HG03521 (cell line): ENCODE measurements around the gene PBX2.
"Not testable (repeated sequence)": the region's sequence is repeated elsewhere in the genome, so short reads cannot be mapped to it uniquely, and the experiment has no call there.

Experiments
- ATAC-seq: cut with Tn5 transposase; IDR thresholded peaks from one replicate; pipeline ENCODE4 v1.9.1; 2021; ENCODE audit warnings: mild to moderate bottlenecking, moderate library complexity; ENCODE audit not compliant: unreplicated experiment

Gene PBX2

GRCh38 chr6:32203426-32204267, 13.6 kb upstream of the PBX2 start:
- no peak for ATAC-seq

- ATAC-seq, result no peak
Measured at GRCh38 chr6:32202186-32202585, 12.2 kb upstream of the PBX2 start.

GRCh38 chr6:32200711-32201475, 10.9 kb upstream of the PBX2 start:
- ATAC-seq, result no peak

GRCh38 chr6:32198866-32199265, 8.9 kb upstream of the PBX2 start:
- no peak for ATAC-seq

- ATAC-seq, result no peak
Measured at GRCh38 chr6:32198345-32198696, 8.3 kb upstream of the PBX2 start.

DNA sequence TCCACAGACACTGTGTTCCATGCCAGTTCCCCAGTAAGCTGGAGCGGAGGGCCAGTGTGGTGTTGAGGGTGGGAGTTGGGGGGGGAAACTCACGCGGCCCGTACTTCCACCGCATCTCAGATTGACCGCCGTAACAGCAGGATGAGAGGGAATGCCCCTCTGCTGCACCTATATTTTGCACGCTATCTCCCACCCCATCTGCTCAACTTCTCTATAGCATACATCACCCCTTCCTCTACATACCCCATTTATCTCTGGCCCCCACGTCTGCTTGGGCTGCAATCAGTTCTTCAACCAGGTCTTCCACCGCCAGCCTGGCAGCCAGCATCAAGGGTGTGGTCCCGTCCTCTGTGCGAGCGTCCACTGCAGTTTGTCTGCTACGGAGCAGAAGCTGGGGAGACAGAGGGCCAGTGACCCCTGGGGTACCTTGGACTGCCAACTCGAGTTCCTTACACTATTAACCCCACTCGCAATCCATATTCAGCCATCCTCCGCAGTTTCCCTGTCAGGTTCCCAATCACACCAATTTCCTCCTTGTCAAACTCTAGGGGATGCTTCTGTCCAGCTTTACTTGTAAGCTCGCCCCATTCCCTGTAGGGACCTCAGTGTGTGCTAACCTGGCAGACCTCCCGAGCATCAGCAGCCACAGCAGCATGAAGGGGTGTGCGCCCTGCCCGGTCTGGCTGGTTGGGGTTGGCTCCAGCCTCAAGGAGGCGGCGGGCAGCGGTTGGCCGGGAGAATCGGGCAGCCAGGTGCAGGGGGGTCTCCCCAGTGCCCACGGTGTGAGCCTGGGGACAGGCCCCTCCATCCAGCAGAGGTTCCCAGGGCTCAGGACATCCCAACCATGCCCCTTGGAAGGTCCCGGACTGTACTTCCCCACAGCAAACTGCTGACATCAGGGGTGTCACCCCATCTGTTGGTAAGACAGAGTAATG, 6.9 kb upstream of the PBX2 start:
- ATAC-seq, result no peak

GRCh38 chr6:32195902-32196681, 6.1 kb upstream of the PBX2 start:
- peak; percentile 77 for ATAC-seq

DNA sequence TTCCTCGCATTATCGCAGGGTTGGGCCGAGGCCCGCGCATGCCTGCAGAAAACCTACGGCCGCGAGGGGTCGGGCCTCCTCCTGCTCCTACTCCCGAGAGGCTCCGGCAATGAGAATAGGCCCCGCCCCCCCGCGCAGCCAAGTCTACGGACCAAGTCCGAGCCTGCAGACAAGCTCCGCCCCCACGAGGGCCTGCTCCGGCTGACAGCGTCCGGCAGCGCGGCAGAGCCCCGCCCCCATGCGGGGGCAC, 5.6 kb upstream of the PBX2 start:
- ATAC-seq, result peak; percentile 81

DNA sequence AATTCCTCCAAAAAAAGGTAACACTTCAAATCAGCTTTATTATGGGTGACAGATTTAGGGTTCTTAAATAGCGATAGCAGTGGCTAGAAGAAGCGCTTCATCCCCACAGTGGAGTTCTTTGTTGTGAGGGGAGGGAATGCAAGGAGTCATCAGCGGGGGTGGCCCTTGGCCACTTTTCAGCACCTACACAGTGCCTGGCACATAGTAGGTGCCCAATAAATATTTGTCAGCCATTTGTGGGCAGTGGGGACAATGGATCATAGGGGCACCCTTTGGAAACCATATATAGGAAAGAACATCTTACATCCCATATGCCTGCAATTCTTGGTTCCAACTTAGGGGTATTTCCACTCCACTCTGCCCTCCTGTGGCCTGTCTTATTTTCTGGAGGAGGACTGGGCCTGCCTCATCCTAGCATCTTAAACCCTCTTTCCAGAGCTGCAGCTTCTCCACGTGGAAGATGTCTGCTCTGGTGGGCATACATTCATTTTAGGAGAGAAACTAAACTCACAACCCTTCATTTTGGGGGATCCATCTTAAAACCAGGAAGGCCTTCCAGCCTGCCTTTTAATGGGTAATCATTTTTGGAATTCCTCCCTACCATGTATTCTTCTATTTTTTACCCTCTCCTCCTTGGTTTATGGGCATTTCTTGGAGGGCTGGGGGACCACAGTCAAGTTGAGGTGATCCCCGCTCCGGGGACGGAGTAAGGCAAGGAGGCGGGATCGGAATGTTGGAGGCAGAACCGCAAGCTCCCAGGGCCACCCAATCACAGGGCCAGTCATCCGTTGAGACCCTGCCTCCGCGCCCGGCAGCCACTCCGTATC, 5.0 kb upstream of the PBX2 start:
- no peak for ATAC-seq

DNA sequence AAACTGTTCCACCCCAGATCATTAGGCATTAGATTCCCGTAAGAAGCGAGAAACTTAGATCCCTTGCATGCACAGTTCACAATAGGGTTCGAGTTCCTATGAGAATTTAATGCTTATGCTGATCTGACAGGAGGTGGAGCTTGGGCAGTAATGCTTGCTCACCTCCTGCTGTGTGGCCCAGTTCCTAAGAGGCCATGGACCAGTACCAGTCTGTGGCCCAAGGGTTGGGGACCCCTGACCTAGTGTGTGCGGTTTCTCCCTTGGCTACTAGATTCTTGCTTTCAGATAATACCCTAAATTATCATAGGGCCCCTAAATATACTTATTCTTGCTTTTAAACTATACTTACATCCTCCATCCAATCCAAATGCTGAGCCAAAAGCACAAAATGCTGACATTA, 4.4 kb upstream of the PBX2 start:
- ATAC-seq, result no peak

GRCh38 chr6:32193096-32193495, 3.1 kb upstream of the PBX2 start:
- ATAC-seq, result not testable (repeated sequence)

- ATAC-seq, result no peak
Measured at GRCh38 chr6:32192608-32193039, 2.6 kb upstream of the PBX2 start, which contains the start of gene GPSM3. Gene GPSM3 (minus strand): TSS chr6:32192643. CDS start chr6:32192513, 130 bp downstream.

DNA sequence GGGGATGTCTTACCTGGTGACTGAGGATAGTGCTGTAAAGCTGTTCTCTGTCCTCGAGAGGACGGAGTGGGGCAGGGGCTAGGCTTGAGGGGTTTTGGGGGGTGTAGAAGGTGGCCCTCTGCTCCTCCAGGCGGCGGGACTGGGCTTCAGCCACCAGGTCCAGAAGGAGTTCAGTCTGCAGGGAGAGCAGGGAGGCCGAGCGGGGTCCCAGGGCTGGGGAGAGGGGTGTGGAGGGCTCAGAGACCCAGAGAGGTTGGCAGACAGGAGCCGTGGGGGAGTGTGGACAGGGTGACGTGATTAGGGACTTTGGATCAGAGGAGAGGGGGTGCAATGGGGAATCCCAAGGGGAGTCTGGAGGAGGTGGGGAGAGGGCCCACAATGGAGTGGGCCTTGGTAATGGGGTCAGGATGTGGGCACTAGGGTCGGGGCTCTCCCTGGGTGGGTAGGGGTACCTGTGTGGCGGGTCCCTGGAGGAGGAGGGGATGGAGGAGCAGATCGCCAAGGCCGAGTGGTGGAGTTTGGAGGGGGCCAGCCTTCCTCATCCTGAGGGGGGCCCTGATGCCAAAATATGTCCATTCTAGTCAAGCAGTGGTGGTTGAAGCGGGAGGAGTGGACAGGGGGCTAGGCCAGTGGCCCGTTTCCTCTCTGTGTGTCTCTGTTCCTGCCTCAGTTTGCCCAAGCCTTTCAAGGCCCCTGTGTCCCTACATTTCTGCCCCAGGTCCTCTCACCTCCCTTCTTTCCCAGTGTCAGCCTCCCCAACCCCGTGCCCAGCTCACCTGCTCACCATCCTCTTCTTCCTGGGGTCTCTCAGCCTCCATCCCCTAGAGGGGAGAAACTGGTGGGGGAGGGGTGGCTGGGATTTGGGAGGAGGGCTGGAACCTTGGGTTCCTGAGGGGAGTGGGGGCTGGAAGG, 1.9 kb upstream of the PBX2 start:
- no peak for ATAC-seq

DNA sequence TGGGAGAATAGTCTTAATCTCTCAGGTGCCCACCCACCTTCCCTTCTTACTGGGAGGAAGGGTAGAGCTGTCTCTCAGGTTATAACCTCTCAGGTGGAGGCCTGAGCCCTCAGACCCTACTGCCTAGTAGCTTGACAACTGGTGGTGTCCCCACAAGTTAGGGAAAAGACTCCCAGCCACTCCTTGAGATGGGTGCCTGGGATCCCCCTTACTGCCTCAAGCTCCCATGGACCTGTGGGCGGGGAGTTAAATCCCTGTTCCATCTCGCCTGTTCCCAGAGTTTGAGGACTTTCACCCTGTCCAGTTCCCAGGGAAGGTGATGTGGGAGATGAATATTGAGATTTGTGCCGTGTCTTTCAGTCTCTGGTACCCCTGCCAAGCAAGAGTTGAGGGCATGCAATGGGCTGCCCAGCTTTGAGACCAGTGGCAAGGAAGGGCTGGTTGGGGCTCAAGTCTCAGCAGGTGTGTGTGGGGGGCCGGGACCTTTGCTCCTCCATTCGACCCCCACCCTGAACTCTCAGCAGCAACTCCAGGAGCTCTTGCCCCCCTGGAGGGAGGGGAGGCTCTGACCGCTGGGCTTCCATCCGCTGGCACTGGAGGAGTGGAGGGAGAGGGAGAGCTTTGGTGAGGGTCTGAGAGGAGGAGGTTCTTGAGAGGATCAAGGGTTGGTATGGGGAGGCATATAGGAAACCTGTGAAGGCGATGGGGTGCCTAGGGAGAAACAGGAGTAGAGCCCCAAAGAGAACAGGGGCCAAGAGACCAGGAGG, 1.1 kb upstream of the PBX2 start:
- ATAC-seq, result no peak

DNA sequence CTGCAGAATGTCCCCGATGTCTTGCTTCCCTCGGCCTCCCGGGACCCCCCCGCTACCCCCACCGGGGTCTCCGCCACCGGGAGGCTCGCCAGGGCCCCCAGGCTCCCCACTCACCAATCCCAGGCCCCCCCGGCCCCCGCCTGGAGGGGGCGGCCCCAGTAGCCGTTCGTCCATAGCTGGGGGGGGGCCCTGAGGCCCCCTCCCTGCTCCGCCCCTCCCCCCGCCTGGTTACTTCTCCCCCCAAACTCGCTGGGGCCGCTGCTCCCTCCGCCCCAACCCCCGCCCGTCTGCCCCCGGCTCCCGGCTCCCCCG, 304 bp downstream of the PBX2 start:
- ATAC-seq, result no peak

DNA sequence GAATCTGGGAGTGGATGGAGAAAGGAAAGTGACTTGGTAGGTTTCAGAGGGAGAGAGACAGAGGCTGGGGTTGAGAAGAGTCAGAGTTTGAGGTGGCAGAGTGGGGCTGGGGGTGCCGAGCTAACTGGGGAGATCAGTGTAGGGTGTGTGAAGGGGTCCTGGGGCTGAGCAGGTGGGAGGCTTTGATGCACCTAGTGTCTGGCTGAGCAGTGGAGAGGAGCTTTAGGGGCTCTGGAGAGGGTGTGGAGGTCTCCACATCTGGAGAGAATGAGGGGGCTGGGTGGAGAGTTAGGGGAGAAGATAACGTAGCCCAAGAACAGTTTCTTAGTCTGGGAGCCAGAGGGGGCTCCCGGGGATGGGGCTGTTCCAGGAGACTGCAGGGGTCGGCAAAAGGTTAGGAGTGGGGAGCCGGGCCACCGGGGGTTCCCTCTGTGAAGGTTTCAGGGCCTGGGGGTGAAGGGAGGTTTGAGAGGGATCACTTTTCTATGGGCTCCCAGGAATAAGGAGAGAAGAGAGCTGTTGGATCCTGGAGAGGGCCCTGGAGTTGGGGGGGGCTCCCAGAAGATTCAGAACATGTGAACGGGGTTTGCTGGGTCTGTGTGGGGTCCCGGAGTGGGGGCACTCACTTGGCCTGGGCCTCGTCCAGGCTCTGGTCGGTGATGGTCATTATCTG, 797 bp downstream of the PBX2 start:
- ATAC-seq, result no peak

GRCh38 chr6:32188381-32189068, 1.5 kb downstream of the PBX2 start:
- no peak for ATAC-seq
